ENCODE data around the gene PPP1R16B. TPM values are rescaled to one million over a fixed set of nuclear protein-coding genes. Genes with fewer than 3 reads are reported as not detected.

The PPP1R16B gene
- total and polyA plus RNA-seq, 2 of the 8 experiments (the other 6 are each of a cell fraction or from before 2014, with no cell fraction given), result 2.6 to 8.9 TPM

- no peaks in the 10 kb centered on the region for H3K36me3 ChIP-seq (ENCODE audit: control insufficient read depth in 2 of 4, insufficient read depth in 4 of 4, low read length in 3 of 4)
- H3K79me2 ChIP-seq (ENCODE audit: control insufficient read depth in 1 of 2, insufficient read depth in 2 of 2, low read length in 2 of 2), result no peaks in the 10 kb centered on the region
- H3K18ac ChIP-seq (ENCODE audit: extremely low read depth, low read length), result no peak overlapping the region
- no peaks in the 10 kb centered on the region for H3K9me3 ChIP-seq (ENCODE audit: insufficient read depth in 2 of 2, low read depth in 1 of 2, low read length in 1 of 2)
- no peak overlapping the region for H4K8ac ChIP-seq (ENCODE audit: extremely low read depth, insufficient read depth, low read length)
- H3K4me3 ChIP-seq (ENCODE audit: extremely low read depth in 1 of 4, insufficient read depth in 2 of 4, low read depth in 3 of 4, low read length in 4 of 4), result no peak overlapping the region
- no peak overlapping the region for H2BK15ac ChIP-seq (ENCODE audit: low read length)
- no peaks in the 10 kb centered on the region for H3K23me2 ChIP-seq (ENCODE audit: low read depth, low read length)
- no peak overlapping the region for H4K5ac ChIP-seq (ENCODE audit: insufficient read length, low read depth, low read length)
- H3K14ac ChIP-seq (ENCODE audit: insufficient read length), result no peak overlapping the region
- no peak overlapping the region for H4K91ac ChIP-seq (replicated peaks; ENCODE audit: insufficient read length, low read length)
- H3K79me1 ChIP-seq (ENCODE audit: low read depth, low read length), result no peaks in the 10 kb centered on the region
- ChIA-PET CTCF (ENCODE audit: partially characterized antibody) (interaction anchor here (0.6 to 6.7 kb wide), 34 partner anchors 9 to 156 kb away, joined by 3 to 63 read pairs (median 4); partner anchors contain the start of genes ACTR5 and SLC32A1), POLR2A (ENCODE audit: partially characterized antibody) (interaction anchor here (1.9 to 3.6 kb wide), 2 partner anchors 11 to 15 kb away, joined by 11 to 18 read pairs; partner anchors contain the start of gene PPP1R16B)
- H3K27ac ChIP-seq (ENCODE audit: low read depth, low read length), result no peak overlapping the region
- H3K9ac ChIP-seq (replicated peaks in 1 of 4; ENCODE audit: extremely low read depth in 1 of 4, low read depth in 3 of 4, low read length in 3 of 4), result no peak overlapping the region
- H3K23ac ChIP-seq (ENCODE audit: insufficient read length), result no peak overlapping the region
- H3K4me2 ChIP-seq (ENCODE audit: insufficient read depth in 1 of 2, low read depth in 2 of 2, low read length in 2 of 2), result no peak overlapping the region
- H2BK12ac ChIP-seq (ENCODE audit: low read depth, low read length), result peak overlapping the region; percentile 78; the same call in 1 of the 2 replicates
- no peak overlapping the region for H2AFZ ChIP-seq (ENCODE audit: low read length)
- no peaks in the 10 kb centered on the region; a peak in 1 of 7 replicates for H3K4me1 ChIP-seq (replicated peaks in 1 of 4; ENCODE audit: control insufficient read depth in 3 of 4, insufficient read depth in 4 of 4, low read length in 3 of 4)
- no peaks in the 10 kb centered on the region for H4K20me1 ChIP-seq (replicated peaks in 1 of 2; ENCODE audit: control insufficient read depth in 1 of 2, insufficient read depth in 2 of 2, low read length in 2 of 2)
- FAIRE-seq (no peak), DNase-seq (ENCODE audit: low read depth in 1 of 2, low spot score in 2 of 2) (no peak)
- H3K27me3 ChIP-seq (replicated peaks in 1 of 4; ENCODE audit: control insufficient read depth in 3 of 4, extremely low read depth in 1 of 4, insufficient read depth in 3 of 4, low read length in 3 of 4), result no peaks in the 10 kb centered on the region
- H2AK5ac ChIP-seq (ENCODE audit: low read depth, low read length), result no peak overlapping the region
- H2BK120ac ChIP-seq (replicated peaks; ENCODE audit: low read depth, low read length), result no peak overlapping the region
- no peak overlapping the region for H2BK5ac ChIP-seq (ENCODE audit: low read depth, low read length)
- no peak overlapping the region for H3K4ac ChIP-seq (replicated peaks; ENCODE audit: insufficient read length, low read depth, low read length)
- H3K56ac ChIP-seq (replicated peaks; ENCODE audit: insufficient read length, low read depth, low read length), result no peak overlapping the region
- 56% methylated on average over 16 of the region's 16 CpGs; no CpG with 5 or more reads in 1 of the 2 experiments for WGBS, 2 experiments (ENCODE audit: extremely low coverage in 1 of 2, insufficient coverage in 1 of 2, insufficient read length in 1 of 2, insufficient replicate concordance in 2 of 2, low coverage in 1 of 2, low lambda C conversion rate in 2 of 2, missing lambda C conversion rate in 1 of 2)
- no peak overlapping the region; the same call in 1 of the 2 replicates for H2BK20ac ChIP-seq (ENCODE audit: low read length)
- no peak for TF ChIP-seq TAF1 (IDR thresholded peaks at IDR 0.05; ENCODE audit: low read depth, low read length)
- TF ChIP-seq CBX5 (IDR thresholded peaks at IDR 0.05; ENCODE audit: low read depth, low read length), result no peak
- TF ChIP-seq TEAD4 (IDR thresholded peaks at IDR 0.05; ENCODE audit: low read depth, low read length), result no peak
- no peak for TF ChIP-seq ATF2 (IDR thresholded peaks at IDR 0.05; ENCODE audit: low read length)
- no peak for TF ChIP-seq GABPA (IDR thresholded peaks at IDR 0.05; ENCODE audit: borderline replicate concordance, insufficient read depth, low read length)
- TF ChIP-seq TCF12 (IDR thresholded peaks at IDR 0.05; ENCODE audit: low read depth, low read length), result no peak
- peak; percentile 75 to 80 for TF ChIP-seq RAD21 (IDR thresholded peaks at IDR 0.05 in 1 of 2, conservative IDR thresholded peaks at IDR 0.05 in 1 of 2; ENCODE audit: low read depth in 2 of 2, low read length in 2 of 2)
- no peak for TF ChIP-seq ASH2L (IDR thresholded peaks at IDR 0.05; ENCODE audit: low read length)
- no peak for TF ChIP-seq JUND (IDR thresholded peaks at IDR 0.05; ENCODE audit: low read length)
- no peak for TF ChIP-seq BACH1 (IDR thresholded peaks at IDR 0.05; ENCODE audit: low read length)
- TF ChIP-seq HDAC6 (IDR thresholded peaks at IDR 0.05; ENCODE audit: low read depth, low read length), result no peak
Measured at GRCh38 chr20:38790200-38791053, 15.1 kb upstream of the PPP1R16B start.
